H1 (cell line): ENCODE data around the gene RAB38. TPM values are rescaled to one million over a fixed set of nuclear protein-coding genes. Genes with fewer than 3 reads are reported as not detected.

Source experiments
- CTCF ChIA-PET: fragments of 300-600 bp; sonication (Branson Sonifier 250); formaldehyde crosslinking; loops from one replicate; lab custom pipeline; 2021; ENCODE audit not compliant: partially characterized antibody; lab: Charles Lee
- POLR2A ChIA-PET: fragments of 300-600 bp; sonication (Branson Sonifier 250); formaldehyde crosslinking; loops from one replicate; lab custom pipeline; 2021; ENCODE audit warnings: inconsistent platforms; ENCODE audit not compliant: partially characterized antibody; lab: Charles Lee
- DNase-seq, 2 experiments: peaks; one replicate each; pipeline versions ENCODE4 v3.0.0 to v3.0.0-alpha.2; 2010 to 2022; ENCODE audit warnings: low spot score in 2 of 2, low read depth in 1 of 2, mixed read lengths in 1 of 2
- FAIRE-seq: peaks from 2 replicates; lab custom pipeline; 2011; peaks lifted over from hg19 to GRCh38; lab: Jason Lieb, UNC
- H2AFZ ChIP-seq: 2 replicates; pipeline ENCODE4 v1.8.1; 2012; ENCODE audit warnings: low read length, inconsistent platforms
- H2AK5ac ChIP-seq: 2 replicates; pipeline ENCODE4 v1.6.1; 2013; ENCODE audit warnings: low read depth, low read length
- H2BK120ac ChIP-seq: replicated peaks from 2 replicates; pipeline ENCODE3; 2013; ENCODE audit warnings: low read depth, low read length, inconsistent platforms
- H2BK12ac ChIP-seq: 2 replicates; pipeline ENCODE4 v1.6.1; 2013; ENCODE audit warnings: low read depth, low read length
- H2BK15ac ChIP-seq: 2 replicates; pipeline ENCODE4 v1.6.1; 2013; ENCODE audit warnings: low read length
- H2BK20ac ChIP-seq: 2 replicates; pipeline ENCODE4 v1.6.1; 2013; ENCODE audit warnings: low read length
- H2BK5ac ChIP-seq: 2 replicates; pipeline ENCODE4 v1.6.1; 2013; ENCODE audit warnings: low read depth, low read length
- H3K14ac ChIP-seq: 2 replicates; pipeline ENCODE4 v1.6.1; 2013; ENCODE audit warnings: inconsistent platforms; ENCODE audit not compliant: insufficient read length
- H3K18ac ChIP-seq: 2 replicates; pipeline ENCODE4 v1.6.1; 2013; ENCODE audit warnings: low read length; ENCODE audit errors: extremely low read depth
- H3K23ac ChIP-seq: 2 replicates; pipeline ENCODE4 v1.6.1; 2013; ENCODE audit warnings: inconsistent platforms; ENCODE audit not compliant: insufficient read length
- H3K23me2 ChIP-seq: 2 replicates; pipeline ENCODE4 v1.6.1; 2013; ENCODE audit warnings: low read depth, low read length
- H3K27ac ChIP-seq: 2 replicates; pipeline ENCODE4 v1.6.1; 2011; ENCODE audit warnings: low read depth, low read length, inconsistent platforms
- H3K27me3 ChIP-seq, 4 experiments: replicated peaks in 1 of 4; 1 replicate in 1 of 4; 2 replicates in 3 of 4; pipeline versions ENCODE4 v1.6.1 to v1.8.1; 2011 to 2013; ENCODE audit warnings: low read length in 3 of 4, mild to moderate bottlenecking in 3 of 4, inconsistent platforms in 2 of 4, mixed read lengths in 2 of 4, moderate library complexity in 1 of 4; ENCODE audit not compliant: control insufficient read depth in 3 of 4, insufficient read depth in 3 of 4; ENCODE audit errors: extremely low read depth in 1 of 4
- H3K36me3 ChIP-seq, 4 experiments: 2 replicates each; pipeline versions ENCODE4 v1.6.1 to v1.8.1; 2011 to 2013; ENCODE audit warnings: mild to moderate bottlenecking in 4 of 4, low read length in 3 of 4, moderate library complexity in 2 of 4, control low read depth in 1 of 4, inconsistent platforms in 1 of 4; ENCODE audit not compliant: insufficient read depth in 4 of 4, control insufficient read depth in 2 of 4
- H3K4ac ChIP-seq: replicated peaks from 2 replicates; pipeline ENCODE3; 2013; ENCODE audit warnings: low read length, low read depth, mixed read lengths, inconsistent platforms; ENCODE audit not compliant: insufficient read length
- H3K4me1 ChIP-seq, 4 experiments: replicated peaks in 1 of 4; 1 replicate in 1 of 4; 2 replicates in 3 of 4; pipeline versions ENCODE4 v1.6.1 to v1.8.1; 2011 to 2013; ENCODE audit warnings: low read length in 3 of 4, inconsistent platforms in 2 of 4, mixed read lengths in 1 of 4; ENCODE audit not compliant: insufficient read depth in 4 of 4, control insufficient read depth in 3 of 4
- H3K4me2 ChIP-seq, 2 experiments: 2 replicates each; pipeline versions ENCODE4 v1.6.1 to v1.8.1; 2011 to 2013; ENCODE audit warnings: low read depth in 2 of 2, low read length in 2 of 2, control low read depth in 1 of 2, inconsistent platforms in 1 of 2, mild to moderate bottlenecking in 1 of 2; ENCODE audit not compliant: insufficient read depth in 1 of 2
- H3K4me3 ChIP-seq, 4 experiments: fragments of 200-600, 300-600 bp in 1 of 4; sonication (generic), shearing (Covaris generic), sonication (Bioruptor Twin) in 1 of 4; 2 replicates each; pipeline versions ENCODE4 v1.5.1 to v1.8.1; 2011 to 2016; ENCODE audit warnings: low read length in 4 of 4, low read depth in 3 of 4, control low read depth in 2 of 4, inconsistent platforms in 2 of 4, mild to moderate bottlenecking in 2 of 4, mixed read lengths in 1 of 4, moderate library complexity in 1 of 4; ENCODE audit not compliant: insufficient read depth in 2 of 4; ENCODE audit errors: extremely low read depth in 1 of 4
- H3K56ac ChIP-seq: replicated peaks from 2 replicates; pipeline ENCODE3; 2013; ENCODE audit warnings: low read depth, mild to moderate bottlenecking, mixed read lengths, low read length, inconsistent platforms; ENCODE audit not compliant: insufficient read length
- H3K79me1 ChIP-seq: 2 replicates; pipeline ENCODE4 v1.6.1; 2013; ENCODE audit warnings: low read depth, low read length, control low read depth
- H3K79me2 ChIP-seq, 2 experiments: 2 replicates each; pipeline versions ENCODE4 v1.6.1 to v1.8.1; 2012 to 2013; ENCODE audit warnings: low read length in 2 of 2, mild to moderate bottlenecking in 2 of 2, inconsistent platforms in 1 of 2; ENCODE audit not compliant: insufficient read depth in 2 of 2, control insufficient read depth in 1 of 2
- H3K9ac ChIP-seq, 4 experiments: replicated peaks in 1 of 4; 1 replicate in 1 of 4; 2 replicates in 3 of 4; pipeline versions ENCODE4 v1.6.1 to v1.8.1; 2011 to 2013; ENCODE audit warnings: low read depth in 3 of 4, low read length in 3 of 4, control low read depth in 2 of 4, mild to moderate bottlenecking in 2 of 4, moderate library complexity in 2 of 4, inconsistent platforms in 1 of 4; ENCODE audit errors: extremely low read depth in 1 of 4
- H3K9me3 ChIP-seq, 2 experiments: 2 replicates each; pipeline versions ENCODE4 v1.6.1 to v1.8.1; 2012 to 2013; ENCODE audit warnings: mild to moderate bottlenecking in 2 of 2, moderate library complexity in 2 of 2, control low read depth in 1 of 2, inconsistent platforms in 1 of 2, low read depth in 1 of 2, low read length in 1 of 2, mixed read lengths in 1 of 2; ENCODE audit not compliant: insufficient read depth in 2 of 2
- H4K20me1 ChIP-seq, 2 experiments: replicated peaks in 1 of 2; 2 replicates each; pipeline versions ENCODE3 to v1.8.1; 2011 to 2013; ENCODE audit warnings: inconsistent platforms in 2 of 2, low read length in 2 of 2, mild to moderate bottlenecking in 1 of 2; ENCODE audit not compliant: insufficient read depth in 2 of 2, control insufficient read depth in 1 of 2
- H4K5ac ChIP-seq: 2 replicates; pipeline ENCODE4 v1.6.1; 2013; ENCODE audit warnings: low read length, low read depth, mixed read lengths, inconsistent platforms; ENCODE audit not compliant: insufficient read length
- H4K8ac ChIP-seq: 2 replicates; pipeline ENCODE4 v1.8.0; 2013; ENCODE audit warnings: mild to moderate bottlenecking, moderate library complexity, low read length, inconsistent platforms; ENCODE audit not compliant: insufficient read depth; ENCODE audit errors: extremely low read depth
- H4K91ac ChIP-seq: replicated peaks from 2 replicates; pipeline ENCODE3; 2013; ENCODE audit warnings: low read length, mixed read lengths, inconsistent platforms; ENCODE audit not compliant: insufficient read length
- BCL11A ChIP-seq, 2 experiments: IDR thresholded peaks; one replicate each; pipeline ENCODE4 v1.6.1; 2011; ENCODE audit warnings: low read depth in 2 of 2, low read length in 2 of 2, mild to moderate bottlenecking in 2 of 2
- SIRT6 ChIP-seq: IDR thresholded peaks from one replicate; pipeline ENCODE4 v1.7.1; 2012; ENCODE audit warnings: low read length, inconsistent platforms
- polyA plus RNA-seq, 7 experiments: library from polyadenylated mRNA; depleted of rRNA in 3 of 7; stranded (reverse) in 5 of 7; unstranded in 2 of 7; fragments of >200 nt in 5 of 7; fragments of 200-250 nt in 2 of 7; gene quantifications; 1 replicate in 5 of 7; 2 replicates in 1 of 7; 4 replicates in 1 of 7; pipeline versions ENCODE4 v1.2.1 to v1.2.3, GENCODE V29; 2011 to 2013; ENCODE audit warnings: missing spikeins in 2 of 7, mixed read lengths in 2 of 7
- total RNA-seq: library from RNA; stranded (reverse); fragmentation: NEBNext Ultra II Directional; extraction: Animal tissue kit (Norgen Biotek cat#: 25700); gene quantifications from 2 replicates; pipeline ENCODE4 v1.2.1, GENCODE V29; 2021

RAB38 gene
- total and polyA plus RNA-seq, 2 of the 8 experiments (the other 6 are each of a cell fraction or from before 2014, with no cell fraction given), result 15.4 to 16.5 TPM

DNA sequence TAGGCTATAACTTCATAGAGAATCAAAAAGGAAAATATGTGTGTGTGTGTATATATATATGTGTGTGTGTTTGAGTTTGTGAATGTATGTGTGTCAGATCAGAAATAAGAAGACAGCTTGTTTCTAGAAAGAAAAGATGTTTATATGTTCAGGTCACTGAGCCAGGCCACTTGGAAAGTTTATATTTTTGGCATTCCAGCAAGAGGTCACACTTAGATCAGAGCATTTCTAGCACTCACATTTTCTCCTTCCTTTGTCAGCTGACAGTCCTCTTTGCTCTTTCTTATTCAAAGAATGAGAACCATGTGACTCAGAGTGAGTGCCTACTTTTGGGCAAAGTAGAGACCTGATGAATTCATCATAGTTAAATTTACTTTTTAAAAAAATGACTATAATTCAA lies 22.9 kb downstream of the RAB38 start:
- Histone ChIP-seq H4K8ac (no peak overlapping the region), H3K9ac (no peak overlapping the region), H3K27ac (no peak overlapping the region)

More for the DNA sequence above, 22.9 kb downstream of the RAB38 start:
- Histone ChIP-seq H2AK5ac (no peak overlapping the region), H4K20me1 (no peaks in the 10 kb centered on the region), H2BK5ac (no peak overlapping the region), H3K18ac (no peak overlapping the region), H3K27me3 (no peaks in the 10 kb centered on the region), H2BK15ac (no peak overlapping the region), H2BK20ac (no peak overlapping the region), H4K5ac (no peak overlapping the region), H3K36me3 (peaks cover 0 to 3% (median 0%) of the 10 kb centered on the region in 4 experiments; a peak in 2 of 8 replicates), H3K4me2 (no peak overlapping the region), H3K4ac (no peak overlapping the region), H3K79me1 (no peaks in the 10 kb centered on the region), H3K23me2 (no peaks in the 10 kb centered on the region), H4K91ac (no peak overlapping the region), H2AFZ (no peak overlapping the region), H3K23ac (no peak overlapping the region), H3K79me2 (peaks cover 0 to 2% of the 10 kb centered on the region in 2 experiments; a peak in 2 of 4 replicates)
- DNase-seq, result no peak
- POLR2A ChIA-PET, result interaction anchor here (0.9 kb wide), 1 partner anchor 184 kb away, joined by 3 read pairs; no protein-coding TSS in a partner anchor
- TF ChIP-seq SIRT6, result no peak
- no peak for TF ChIP-seq BCL11A (IDR thresholded peaks at IDR 0.05; ENCODE audit: low read depth in 2 of 2, low read length in 2 of 2)
- TF ChIP-seq, all 59 proteins: peak for 0
- no peak overlapping the region for H2BK12ac ChIP-seq
- no peak overlapping the region for H2BK120ac ChIP-seq
- no peaks in the 10 kb centered on the region for H3K4me1 ChIP-seq
- H3K4me3 ChIP-seq, result no peak overlapping the region
- FAIRE-seq, result no peak
- H3K56ac ChIP-seq, result no peak overlapping the region
- peaks cover 9 to 11% of the 10 kb centered on the region in 2 experiments for H3K9me3 ChIP-seq
- no peak overlapping the region for H3K14ac ChIP-seq
- CTCF ChIA-PET, result interaction anchor here (1.3 kb wide), 1 partner anchor 80 kb away, joined by 4 read pairs; no protein-coding TSS in a partner anchor
